ENCODE results near the gene TMEM131. TPM values are rescaled to one million over a fixed set of nuclear protein-coding genes. Genes with fewer than 3 reads are reported as not detected.

Gene TMEM131
- total RNA-seq, 1 experiment from 2014 or later = 21.9 TPM

DNA sequence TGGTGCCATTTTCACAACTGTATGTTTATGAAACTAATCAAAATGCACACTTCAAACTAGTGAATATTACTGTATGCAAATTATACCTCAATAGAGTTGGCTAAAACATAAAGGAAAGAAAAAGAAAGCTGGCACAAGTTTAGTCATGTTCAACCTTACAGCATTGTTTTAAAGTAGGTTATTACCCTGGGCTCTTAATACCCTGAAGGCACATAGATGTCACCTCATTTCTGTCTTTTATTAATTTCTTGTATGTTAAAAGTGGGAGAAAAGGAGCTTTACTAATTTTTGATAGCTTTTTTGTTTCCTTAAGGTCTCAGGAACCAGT is 32.7 kb downstream of the TMEM131 start:
- ChIA-PET POLR2A (no interaction called here), CTCF (no interaction called here)
- H3K36me3 Mint-ChIP-seq = no peaks in the 10 kb centered on the region
- DNase-seq (ENCODE audit: low spot score) (no peak), ATAC-seq (no peak)
- peaks cover 36% of the 10 kb centered on the region for H3K4me1 Mint-ChIP-seq
- no peak overlapping the region for H3K4me3 Mint-ChIP-seq
- no peaks in the 10 kb centered on the region for H3K27me3 Mint-ChIP-seq (ENCODE audit: low read depth)
- no peak overlapping the region for H3K27ac Mint-ChIP-seq
- H3K9me3 Mint-ChIP-seq = no peaks in the 10 kb centered on the region
- TF ChIP-seq FOXP1 (CRISPR knock-in tag; IDR thresholded peaks at IDR 0.05; ENCODE audit: borderline replicate concordance) = no peak
- no peak for TF ChIP-seq MYBL2 (CRISPR knock-in tag; IDR thresholded peaks at IDR 0.05)
- TF ChIP-seq, protein P1, sequence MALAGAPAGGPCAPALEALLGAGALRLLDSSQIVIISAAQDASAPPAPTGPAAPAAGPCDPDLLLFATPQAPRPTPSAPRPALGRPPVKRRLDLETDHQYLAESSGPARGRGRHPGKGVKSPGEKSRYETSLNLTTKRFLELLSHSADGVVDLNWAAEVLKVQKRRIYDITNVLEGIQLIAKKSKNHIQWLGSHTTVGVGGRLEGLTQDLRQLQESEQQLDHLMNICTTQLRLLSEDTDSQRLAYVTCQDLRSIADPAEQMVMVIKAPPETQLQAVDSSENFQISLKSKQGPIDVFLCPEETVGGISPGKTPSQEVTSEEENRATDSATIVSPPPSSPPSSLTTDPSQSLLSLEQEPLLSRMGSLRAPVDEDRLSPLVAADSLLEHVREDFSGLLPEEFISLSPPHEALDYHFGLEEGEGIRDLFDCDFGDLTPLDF (CRISPR knock-in tag; IDR thresholded peaks at IDR 0.05) = no peak
- TF ChIP-seq, protein P2, sequence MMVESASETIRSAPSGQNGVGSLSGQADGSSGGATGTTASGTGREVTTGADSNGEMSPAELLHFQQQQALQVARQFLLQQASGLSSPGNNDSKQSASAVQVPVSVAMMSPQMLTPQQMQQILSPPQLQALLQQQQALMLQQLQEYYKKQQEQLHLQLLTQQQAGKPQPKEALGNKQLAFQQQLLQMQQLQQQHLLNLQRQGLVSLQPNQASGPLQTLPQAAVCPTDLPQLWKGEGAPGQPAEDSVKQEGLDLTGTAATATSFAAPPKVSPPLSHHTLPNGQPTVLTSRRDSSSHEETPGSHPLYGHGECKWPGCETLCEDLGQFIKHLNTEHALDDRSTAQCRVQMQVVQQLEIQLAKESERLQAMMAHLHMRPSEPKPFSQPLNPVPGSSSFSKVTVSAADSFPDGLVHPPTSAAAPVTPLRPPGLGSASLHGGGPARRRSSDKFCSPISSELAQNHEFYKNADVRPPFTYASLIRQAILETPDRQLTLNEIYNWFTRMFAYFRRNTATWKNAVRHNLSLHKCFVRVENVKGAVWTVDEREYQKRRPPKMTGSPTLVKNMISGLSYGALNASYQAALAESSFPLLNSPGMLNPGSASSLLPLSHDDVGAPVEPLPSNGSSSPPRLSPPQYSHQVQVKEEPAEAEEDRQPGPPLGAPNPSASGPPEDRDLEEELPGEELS (CRISPR knock-in tag; IDR thresholded peaks at IDR 0.05) = no peak
- TF ChIP-seq, protein P3, sequence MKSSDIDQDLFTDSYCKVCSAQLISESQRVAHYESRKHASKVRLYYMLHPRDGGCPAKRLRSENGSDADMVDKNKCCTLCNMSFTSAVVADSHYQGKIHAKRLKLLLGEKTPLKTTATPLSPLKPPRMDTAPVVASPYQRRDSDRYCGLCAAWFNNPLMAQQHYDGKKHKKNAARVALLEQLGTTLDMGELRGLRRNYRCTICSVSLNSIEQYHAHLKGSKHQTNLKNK (CRISPR knock-in tag; IDR thresholded peaks at IDR 0.05) = no peak
- TF ChIP-seq, protein P4, sequence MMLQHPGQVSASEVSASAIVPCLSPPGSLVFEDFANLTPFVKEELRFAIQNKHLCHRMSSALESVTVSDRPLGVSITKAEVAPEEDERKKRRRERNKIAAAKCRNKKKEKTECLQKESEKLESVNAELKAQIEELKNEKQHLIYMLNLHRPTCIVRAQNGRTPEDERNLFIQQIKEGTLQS (CRISPR knock-in tag; conservative IDR thresholded peaks at IDR 0.05) = no peak
- no peak for TF ChIP-seq FOXK1 (CRISPR knock-in tag; IDR thresholded peaks at IDR 0.05)
- no peak for TF ChIP-seq CREB1 (CRISPR knock-in tag; IDR thresholded peaks at IDR 0.05)
- TF ChIP-seq, protein P5, sequence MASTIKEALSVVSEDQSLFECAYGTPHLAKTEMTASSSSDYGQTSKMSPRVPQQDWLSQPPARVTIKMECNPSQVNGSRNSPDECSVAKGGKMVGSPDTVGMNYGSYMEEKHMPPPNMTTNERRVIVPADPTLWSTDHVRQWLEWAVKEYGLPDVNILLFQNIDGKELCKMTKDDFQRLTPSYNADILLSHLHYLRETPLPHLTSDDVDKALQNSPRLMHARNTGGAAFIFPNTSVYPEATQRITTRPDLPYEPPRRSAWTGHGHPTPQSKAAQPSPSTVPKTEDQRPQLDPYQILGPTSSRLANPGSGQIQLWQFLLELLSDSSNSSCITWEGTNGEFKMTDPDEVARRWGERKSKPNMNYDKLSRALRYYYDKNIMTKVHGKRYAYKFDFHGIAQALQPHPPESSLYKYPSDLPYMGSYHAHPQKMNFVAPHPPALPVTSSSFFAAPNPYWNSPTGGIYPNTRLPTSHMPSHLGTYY (CRISPR knock-in tag; IDR thresholded peaks at IDR 0.05) = no peak
- TF ChIP-seq TEAD1 (CRISPR knock-in tag; IDR thresholded peaks at IDR 0.05) = no peak
- TF ChIP-seq ELF4 (CRISPR knock-in tag; IDR thresholded peaks at IDR 0.05; ENCODE audit: low read depth) = no peak
- TF ChIP-seq, protein P6, sequence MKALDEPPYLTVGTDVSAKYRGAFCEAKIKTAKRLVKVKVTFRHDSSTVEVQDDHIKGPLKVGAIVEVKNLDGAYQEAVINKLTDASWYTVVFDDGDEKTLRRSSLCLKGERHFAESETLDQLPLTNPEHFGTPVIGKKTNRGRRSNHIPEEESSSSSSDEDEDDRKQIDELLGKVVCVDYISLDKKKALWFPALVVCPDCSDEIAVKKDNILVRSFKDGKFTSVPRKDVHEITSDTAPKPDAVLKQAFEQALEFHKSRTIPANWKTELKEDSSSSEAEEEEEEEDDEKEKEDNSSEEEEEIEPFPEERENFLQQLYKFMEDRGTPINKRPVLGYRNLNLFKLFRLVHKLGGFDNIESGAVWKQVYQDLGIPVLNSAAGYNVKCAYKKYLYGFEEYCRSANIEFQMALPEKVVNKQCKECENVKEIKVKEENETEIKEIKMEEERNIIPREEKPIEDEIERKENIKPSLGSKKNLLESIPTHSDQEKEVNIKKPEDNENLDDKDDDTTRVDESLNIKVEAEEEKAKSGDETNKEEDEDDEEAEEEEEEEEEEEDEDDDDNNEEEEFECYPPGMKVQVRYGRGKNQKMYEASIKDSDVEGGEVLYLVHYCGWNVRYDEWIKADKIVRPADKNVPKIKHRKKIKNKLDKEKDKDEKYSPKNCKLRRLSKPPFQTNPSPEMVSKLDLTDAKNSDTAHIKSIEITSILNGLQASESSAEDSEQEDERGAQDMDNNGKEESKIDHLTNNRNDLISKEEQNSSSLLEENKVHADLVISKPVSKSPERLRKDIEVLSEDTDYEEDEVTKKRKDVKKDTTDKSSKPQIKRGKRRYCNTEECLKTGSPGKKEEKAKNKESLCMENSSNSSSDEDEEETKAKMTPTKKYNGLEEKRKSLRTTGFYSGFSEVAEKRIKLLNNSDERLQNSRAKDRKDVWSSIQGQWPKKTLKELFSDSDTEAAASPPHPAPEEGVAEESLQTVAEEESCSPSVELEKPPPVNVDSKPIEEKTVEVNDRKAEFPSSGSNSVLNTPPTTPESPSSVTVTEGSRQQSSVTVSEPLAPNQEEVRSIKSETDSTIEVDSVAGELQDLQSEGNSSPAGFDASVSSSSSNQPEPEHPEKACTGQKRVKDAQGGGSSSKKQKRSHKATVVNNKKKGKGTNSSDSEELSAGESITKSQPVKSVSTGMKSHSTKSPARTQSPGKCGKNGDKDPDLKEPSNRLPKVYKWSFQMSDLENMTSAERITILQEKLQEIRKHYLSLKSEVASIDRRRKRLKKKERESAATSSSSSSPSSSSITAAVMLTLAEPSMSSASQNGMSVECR (CRISPR knock-in tag; IDR thresholded peaks at IDR 0.05; ENCODE audit: borderline replicate concordance) = no peak
- TF ChIP-seq, protein P7, sequence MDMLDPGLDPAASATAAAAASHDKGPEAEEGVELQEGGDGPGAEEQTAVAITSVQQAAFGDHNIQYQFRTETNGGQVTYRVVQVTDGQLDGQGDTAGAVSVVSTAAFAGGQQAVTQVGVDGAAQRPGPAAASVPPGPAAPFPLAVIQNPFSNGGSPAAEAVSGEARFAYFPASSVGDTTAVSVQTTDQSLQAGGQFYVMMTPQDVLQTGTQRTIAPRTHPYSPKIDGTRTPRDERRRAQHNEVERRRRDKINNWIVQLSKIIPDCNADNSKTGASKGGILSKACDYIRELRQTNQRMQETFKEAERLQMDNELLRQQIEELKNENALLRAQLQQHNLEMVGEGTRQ (CRISPR knock-in tag; IDR thresholded peaks at IDR 0.05) = no peak
- no peak for TF ChIP-seq ZNF396 (CRISPR knock-in tag; IDR thresholded peaks at IDR 0.05; ENCODE audit: borderline replicate concordance)

DNA sequence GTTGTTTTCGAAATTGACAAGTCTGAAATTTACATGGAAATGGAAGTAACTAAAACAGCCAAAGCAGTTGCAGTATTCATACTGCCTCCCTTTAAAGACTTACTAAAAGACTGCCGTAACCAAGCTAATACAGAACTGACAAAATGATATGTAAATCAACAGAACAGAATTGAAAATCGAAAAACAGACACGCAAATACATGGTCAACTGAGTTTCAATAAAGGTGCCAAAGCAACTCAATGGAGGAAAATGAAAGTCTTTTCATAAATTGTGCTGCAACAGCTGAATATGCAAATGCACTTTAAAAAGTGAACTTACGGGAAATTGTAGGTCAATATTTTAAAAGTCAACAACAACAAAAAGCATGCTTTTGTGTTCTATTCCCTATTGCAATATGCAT is 34.2 kb downstream of the TMEM131 start:
- Mint-ChIP-seq H3K9me3 (no peaks in the 10 kb centered on the region), H3K27me3 (ENCODE audit: low read depth) (no peaks in the 10 kb centered on the region), H3K4me3 (no peak overlapping the region), H3K4me1 (peaks cover 31% of the 10 kb centered on the region), H3K36me3 (no peaks in the 10 kb centered on the region), H3K27ac (no peak overlapping the region)
- DNase-seq (ENCODE audit: low spot score) (no peak), ATAC-seq (no peak)
- CTCF ChIA-PET = no interaction called here
- POLR2A ChIA-PET = no interaction called here
- TF ChIP-seq ZNF121 (CRISPR knock-in tag; IDR thresholded peaks at IDR 0.05) = no peak
- no peak for TF ChIP-seq SMAD3 (CRISPR knock-in tag; IDR thresholded peaks at IDR 0.05; ENCODE audit: borderline replicate concordance)
- TF ChIP-seq, protein P8, sequence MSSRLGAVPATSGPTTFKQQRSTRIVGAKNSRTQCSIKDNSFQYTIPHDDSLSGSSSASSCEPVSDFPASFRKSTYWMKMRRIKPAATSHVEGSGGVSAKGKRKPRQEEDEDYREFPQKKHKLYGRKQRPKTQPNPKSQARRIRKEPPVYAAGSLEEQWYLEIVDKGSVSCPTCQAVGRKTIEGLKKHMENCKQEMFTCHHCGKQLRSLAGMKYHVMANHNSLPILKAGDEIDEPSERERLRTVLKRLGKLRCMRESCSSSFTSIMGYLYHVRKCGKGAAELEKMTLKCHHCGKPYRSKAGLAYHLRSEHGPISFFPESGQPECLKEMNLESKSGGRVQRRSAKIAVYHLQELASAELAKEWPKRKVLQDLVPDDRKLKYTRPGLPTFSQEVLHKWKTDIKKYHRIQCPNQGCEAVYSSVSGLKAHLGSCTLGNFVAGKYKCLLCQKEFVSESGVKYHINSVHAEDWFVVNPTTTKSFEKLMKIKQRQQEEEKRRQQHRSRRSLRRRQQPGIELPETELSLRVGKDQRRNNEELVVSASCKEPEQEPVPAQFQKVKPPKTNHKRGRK (CRISPR knock-in tag; IDR thresholded peaks at IDR 0.05; ENCODE audit: borderline replicate concordance) = no peak
- TF ChIP-seq, protein P3 (CRISPR knock-in tag; IDR thresholded peaks at IDR 0.05) = no peak
- TF ChIP-seq, protein P9, sequence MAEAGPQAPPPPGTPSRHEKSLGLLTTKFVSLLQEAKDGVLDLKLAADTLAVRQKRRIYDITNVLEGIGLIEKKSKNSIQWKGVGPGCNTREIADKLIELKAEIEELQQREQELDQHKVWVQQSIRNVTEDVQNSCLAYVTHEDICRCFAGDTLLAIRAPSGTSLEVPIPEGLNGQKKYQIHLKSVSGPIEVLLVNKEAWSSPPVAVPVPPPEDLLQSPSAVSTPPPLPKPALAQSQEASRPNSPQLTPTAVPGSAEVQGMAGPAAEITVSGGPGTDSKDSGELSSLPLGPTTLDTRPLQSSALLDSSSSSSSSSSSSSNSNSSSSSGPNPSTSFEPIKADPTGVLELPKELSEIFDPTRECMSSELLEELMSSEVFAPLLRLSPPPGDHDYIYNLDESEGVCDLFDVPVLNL (CRISPR knock-in tag; IDR thresholded peaks at IDR 0.05; ENCODE audit: borderline replicate concordance, low read depth) = no peak
- no peak for TF ChIP-seq SP1 (CRISPR knock-in tag; conservative IDR thresholded peaks at IDR 0.05)
- no peak for TF ChIP-seq ELF4 (CRISPR knock-in tag; IDR thresholded peaks at IDR 0.05; ENCODE audit: low read depth)
- no peak for TF ChIP-seq JAZF1 (CRISPR knock-in tag; IDR thresholded peaks at IDR 0.05)

Measured in WTC11 (cell line).